ENCODE data around the gene CRADD.

DNA sequence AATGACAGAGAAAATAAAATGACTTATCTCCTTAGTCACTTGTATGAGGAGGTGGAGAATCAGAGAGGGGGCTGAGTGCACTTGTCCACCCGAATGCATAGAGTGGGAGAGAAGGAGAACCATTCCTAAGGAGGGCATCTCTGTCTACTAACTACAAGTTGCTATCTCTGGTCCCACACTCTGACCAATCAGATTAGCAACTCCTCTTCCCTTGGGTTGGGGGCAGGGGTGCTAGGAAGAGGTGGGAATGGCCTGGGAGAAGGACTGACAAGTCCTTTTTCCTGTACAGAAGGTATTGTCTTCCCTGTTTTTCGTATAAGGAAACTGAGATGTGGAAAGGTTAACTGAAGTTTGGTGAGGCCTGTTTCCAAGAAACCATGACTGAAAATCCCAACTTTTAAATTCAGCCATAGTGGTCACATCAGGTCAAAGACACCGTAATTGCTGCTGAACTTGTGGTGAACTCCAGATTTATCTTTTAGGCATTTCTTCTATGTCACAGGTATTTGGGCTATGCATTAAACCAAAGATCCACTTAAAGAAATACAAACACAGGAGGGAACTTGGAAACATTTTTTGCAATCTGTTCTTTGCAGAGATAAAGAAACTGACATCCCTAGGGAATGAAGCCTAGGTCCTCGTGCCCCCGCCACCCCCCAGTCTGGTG is 207.8 kb downstream of the CRADD start:
- TF ChIP-seq EZH2phosphoT487 (IDR thresholded peaks at IDR 0.05; ENCODE audit: insufficient read depth, low read depth) (no peak), EZH2 (IDR thresholded peaks at IDR 0.05; ENCODE audit: insufficient read depth, poor library complexity, severe bottlenecking) (no peak)

Measured in GM23248 (cell line).